Ovary (tissue), 3 donors: Measurements from ENCODE around the gene NEK1.

Experiments
- POLR2A ChIP-seq: fragments of 450-650 bp; IDR thresholded peaks from one replicate; pipeline ENCODE4 v1.6.1; 2017; ENCODE audit warnings: antibody characterized with exemption, mild to moderate bottlenecking, moderate library complexity
- TF ChIP-seq, protein P1 (sequence below), 3 donors: fragments of 450-650 bp in 2 of 3; fragments of 200-600 bp in 1 of 3; IDR thresholded peaks; one replicate each; pipeline versions ENCODE4 v1.5.1 to v1.8.0; 2016 to 2022; ENCODE audit warnings: antibody characterized with exemption in 3 of 3, mild to moderate bottlenecking in 1 of 3
- donor health status: DM: no; HTN: no; CAD: no.

DNA sequence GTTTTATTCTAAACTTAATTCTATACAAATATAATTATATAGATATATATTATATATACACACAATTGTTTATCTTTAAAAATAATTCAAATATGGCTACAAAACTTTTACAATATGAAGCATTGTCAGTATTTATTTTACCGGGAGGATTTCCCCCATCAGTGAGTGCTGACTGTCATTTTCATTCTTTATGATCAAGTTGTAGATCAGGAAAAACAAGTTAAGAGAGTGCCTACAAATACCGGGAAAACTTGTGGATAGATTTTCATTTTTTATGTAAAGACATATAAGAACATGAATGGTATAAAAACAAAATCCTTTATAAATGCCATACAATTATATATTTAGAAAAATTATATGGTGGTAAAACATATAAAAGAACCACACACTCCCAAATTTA is 45.8 kb upstream of the NEK1 start:
- TF ChIP-seq, protein P1, sequence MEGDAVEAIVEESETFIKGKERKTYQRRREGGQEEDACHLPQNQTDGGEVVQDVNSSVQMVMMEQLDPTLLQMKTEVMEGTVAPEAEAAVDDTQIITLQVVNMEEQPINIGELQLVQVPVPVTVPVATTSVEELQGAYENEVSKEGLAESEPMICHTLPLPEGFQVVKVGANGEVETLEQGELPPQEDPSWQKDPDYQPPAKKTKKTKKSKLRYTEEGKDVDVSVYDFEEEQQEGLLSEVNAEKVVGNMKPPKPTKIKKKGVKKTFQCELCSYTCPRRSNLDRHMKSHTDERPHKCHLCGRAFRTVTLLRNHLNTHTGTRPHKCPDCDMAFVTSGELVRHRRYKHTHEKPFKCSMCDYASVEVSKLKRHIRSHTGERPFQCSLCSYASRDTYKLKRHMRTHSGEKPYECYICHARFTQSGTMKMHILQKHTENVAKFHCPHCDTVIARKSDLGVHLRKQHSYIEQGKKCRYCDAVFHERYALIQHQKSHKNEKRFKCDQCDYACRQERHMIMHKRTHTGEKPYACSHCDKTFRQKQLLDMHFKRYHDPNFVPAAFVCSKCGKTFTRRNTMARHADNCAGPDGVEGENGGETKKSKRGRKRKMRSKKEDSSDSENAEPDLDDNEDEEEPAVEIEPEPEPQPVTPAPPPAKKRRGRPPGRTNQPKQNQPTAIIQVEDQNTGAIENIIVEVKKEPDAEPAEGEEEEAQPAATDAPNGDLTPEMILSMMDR (IDR thresholded peaks at IDR 0.05), result no peak
- TF ChIP-seq POLR2A, result no peak
